Stimulated activated CD8-positive, alpha-beta memory T cell treated with anti-CD3 and anti-CD28 coated beads, Interleukin-15, amount 100 ng/mL, for 48 hours (primary cell): Measurements from ENCODE around the gene DERA.
"Not testable (repeated sequence)": the region's sequence is repeated elsewhere in the genome, so short reads cannot be mapped to it uniquely, and the experiment has no call there.

ENCODE experiments used
- DNase-seq, 2 donors: peaks; one replicate each; pipeline ENCODE4 v3.0.0-alpha.2; 2020; ENCODE audit warnings: low read depth in 2 of 2

The DERA gene

DNA sequence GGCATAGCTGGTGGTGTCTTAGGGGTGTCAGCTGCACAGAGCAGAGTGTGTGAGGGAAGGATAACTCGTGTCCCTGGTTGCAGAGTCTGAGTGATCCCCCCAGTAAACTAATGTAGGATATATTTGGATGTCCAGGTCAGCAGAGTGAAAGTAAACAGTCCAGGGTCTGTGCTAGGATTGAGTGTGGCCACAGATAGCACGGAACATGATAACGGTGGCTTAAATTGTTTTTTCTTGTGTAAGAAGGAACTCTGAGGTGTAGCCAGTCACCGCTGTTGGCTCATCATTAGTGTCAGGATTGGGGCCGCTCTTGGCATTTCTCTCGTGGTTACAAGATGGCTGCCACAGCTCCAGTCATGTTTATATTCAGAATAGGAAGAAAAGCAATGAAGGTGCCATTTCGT, 97.3 kb downstream of the DERA start:
- DNase-seq: no peak

DNA sequence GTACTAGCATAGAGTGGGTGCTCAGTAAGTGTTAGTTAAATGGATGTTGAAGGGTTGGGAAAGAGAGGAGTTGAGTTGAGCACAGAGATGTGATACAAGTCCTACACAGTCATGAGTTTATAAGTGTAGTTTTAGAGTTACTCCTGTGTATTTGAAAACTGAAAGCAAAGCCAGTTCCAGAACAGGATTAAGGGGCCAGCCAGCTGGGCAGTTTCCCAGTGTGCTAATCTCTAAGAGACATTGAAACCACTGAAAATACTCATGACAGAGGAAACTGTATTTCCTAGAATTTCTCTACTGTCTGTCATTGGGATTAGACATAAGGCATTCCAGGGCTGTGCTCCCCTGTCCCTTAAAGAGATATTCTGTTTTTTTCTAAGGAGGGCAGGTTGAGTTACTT, 101.0 kb downstream of the DERA start:
- no peak for DNase-seq

DNA sequence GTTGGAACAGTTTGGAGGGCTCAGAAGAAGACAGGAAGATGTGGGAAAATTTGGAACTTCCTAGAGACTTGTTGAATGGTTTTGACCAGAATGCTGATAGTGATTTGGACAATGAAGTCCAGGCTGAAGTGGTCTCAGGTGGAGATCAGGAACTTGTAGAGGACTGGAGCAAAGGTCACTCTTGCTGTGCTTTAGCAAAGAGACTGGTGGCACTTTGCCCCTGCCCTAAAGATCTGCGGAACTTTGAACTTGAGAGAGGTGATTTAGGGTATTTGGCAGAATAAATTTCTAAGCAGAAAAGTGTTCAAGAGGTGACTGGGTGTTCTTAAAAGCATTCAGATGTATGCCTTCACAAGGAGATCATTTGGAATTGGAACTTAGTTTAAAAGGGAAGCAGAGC, 102.6 kb downstream of the DERA start:
- not testable (repeated sequence) for DNase-seq

DNA sequence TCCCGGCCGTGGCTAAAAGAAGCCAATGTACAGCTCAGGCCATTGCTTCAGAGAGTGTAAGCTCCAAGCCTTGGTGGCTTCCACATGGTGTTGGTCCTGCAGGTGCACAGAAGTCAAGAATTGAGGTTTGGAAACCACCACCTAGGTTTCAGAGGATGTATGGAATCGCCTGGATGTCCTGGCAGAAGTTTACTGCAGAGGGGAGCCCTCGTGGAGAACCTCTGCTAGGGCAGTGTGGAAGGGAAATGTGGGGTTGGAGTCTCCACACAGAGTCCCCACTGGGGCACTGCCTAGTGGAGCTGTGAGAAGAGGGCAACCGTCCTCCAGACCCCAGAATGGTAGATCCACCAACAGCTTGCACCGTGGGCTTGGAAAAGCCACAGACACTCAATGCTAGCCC, 103.3 kb downstream of the DERA start:
- DNase-seq: not testable (repeated sequence)

DNA sequence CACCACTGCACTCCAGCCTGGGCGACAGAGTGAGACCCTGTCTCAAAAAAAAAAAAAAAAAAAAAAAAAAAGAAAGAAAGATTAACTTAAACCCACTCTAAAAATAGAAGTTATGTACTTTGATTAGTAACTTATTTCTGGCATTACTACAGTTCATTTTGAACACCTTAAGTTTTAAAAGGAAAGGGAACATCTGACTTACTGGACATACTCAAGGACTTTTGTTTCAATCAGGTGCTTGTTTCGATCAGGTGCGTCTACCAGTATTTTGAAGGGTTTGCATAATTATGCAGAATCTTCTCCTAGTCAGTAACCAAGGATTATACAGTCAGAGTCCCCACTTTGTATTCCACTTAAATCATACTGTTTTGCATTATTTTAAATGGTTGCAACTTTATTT, 105.6 kb downstream of the DERA start:
- DNase-seq: no peak

DNA sequence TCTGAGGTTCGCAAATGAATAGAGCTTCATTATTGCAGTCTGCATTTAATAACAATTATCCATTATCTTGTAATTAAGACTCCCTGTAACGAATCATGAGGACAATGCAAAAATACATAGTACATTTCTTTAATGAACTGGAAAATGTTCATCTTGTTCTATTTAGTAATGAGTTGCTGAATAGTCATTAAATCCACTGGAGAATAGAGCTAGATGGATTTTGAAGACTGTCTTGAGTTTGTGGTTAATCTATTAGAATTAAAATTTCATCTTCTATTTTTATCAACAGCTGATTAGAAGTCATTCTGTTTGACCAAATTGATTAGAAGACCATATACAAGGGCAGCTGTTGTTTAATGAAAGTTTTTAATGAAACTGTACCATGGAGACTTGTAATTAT, 107.2 kb downstream of the DERA start:
- DNase-seq: no peak

DNA sequence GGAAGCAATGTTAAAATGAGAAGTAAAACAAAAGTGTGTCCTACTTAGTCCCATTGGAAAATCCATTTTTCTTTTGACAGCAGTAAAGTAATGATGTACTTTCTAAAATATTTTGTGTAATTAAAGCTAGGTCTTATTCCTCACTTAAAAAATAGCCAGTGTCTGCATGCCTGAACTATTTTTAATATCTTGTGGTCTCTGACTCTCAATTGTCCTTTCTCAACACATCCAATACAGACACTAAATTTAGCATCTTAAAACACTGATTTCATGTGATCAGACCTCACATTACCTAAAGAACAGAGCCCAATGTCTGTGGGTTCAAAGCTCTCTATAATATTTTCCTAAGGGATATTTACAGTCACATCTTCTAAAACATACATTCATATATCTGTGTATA, 108.0 kb downstream of the DERA start:
- DNase-seq: no peak

DNA sequence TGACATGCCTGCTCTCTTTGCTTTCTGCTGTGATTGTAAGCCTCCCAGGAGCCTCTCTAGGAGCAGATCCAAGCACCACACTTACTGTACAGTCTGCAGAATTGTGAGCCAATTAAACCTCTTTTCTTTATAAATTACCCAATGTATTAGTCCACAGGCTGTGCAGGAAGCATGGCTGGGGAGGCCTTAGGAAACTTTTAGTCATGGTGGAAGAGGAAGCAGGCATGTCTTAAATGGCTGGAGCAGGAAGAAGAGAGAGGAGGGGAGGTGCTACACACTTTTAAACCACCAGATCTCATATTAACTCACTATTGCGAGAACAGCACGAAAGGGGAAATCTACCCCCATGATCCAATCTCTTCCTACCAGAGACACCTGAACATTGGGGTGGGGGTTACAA, 108.9 kb downstream of the DERA start:
- no peak for DNase-seq

DNA sequence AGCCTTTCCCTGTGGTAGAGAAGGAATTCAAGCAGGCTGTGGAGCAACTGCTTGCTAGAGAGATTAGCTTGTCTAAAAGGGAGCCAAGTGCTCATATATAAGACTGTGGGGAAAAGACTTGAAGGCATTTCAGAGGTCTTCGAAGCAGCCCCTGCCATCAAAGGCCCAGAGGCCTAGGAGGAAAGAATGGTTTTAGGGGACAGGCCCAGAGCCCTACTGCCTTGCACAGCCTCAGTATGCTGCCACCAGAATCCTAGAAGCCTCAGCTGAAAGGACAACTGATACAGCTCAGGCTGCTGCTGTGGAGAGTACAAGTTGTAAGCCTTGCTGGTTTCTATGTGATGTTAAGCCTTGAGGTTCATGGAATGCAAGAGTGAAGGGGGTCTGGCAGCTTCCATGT, 109.9 kb downstream of the DERA start:
- no peak for DNase-seq

DNA sequence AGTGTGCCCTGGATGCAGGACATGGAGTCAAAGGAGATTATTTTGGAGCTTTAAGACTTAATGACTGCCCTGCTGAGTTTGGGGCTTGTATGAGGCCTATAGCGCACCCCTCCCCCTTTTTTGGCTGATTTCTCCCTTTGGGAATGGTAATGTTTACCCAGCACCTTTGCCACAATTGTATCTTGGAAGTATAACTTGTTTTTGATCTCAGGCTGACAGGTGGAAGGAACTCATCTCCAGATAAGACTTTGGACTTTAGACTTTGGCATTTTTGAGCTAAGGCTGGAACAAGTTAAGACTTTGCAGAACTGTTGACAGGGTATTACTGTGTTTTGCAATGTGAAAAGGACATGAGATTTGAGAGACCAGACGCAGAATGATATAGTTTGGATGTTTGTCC, 110.5 kb downstream of the DERA start:
- no peak for DNase-seq

DNA sequence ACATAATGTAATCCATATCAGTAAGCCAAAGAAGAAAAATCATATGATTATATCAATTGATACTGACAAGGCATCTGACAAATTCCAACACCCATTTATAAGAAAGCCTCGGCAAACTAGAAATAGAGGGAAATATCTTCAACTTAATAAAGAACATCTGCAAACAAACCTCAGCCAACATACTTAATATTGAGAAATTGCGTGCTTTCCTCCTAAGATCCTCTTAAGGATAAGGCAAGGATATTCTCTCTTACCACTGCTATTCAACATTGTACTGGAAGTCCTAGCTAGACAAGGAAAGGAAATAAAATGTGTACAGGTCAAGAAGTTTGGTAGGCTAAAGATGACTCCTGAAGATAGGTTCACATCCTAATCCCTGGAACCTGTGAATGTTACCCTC, 115.9 kb downstream of the DERA start:
- no peak for DNase-seq

DNA sequence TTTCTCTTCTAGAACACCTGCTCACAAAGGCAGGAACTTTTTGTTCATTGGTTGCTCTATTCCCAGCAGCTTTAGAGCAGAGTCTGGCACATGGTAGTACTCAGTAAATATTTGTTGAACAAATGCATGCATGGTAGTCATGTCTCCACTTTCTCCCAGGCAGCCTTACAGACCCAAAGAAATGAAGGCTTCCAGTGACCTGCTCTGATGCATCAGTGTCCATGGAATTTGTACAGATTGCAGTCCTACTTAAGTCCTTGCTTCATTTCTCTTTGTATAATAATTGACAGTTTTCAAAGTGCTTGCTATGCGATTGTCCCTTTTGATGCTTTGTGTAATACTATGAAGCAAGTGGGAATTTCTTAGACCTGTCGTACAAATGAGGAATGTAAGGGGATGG, 119.6 kb downstream of the DERA start:
- DNase-seq: no peak

DNA sequence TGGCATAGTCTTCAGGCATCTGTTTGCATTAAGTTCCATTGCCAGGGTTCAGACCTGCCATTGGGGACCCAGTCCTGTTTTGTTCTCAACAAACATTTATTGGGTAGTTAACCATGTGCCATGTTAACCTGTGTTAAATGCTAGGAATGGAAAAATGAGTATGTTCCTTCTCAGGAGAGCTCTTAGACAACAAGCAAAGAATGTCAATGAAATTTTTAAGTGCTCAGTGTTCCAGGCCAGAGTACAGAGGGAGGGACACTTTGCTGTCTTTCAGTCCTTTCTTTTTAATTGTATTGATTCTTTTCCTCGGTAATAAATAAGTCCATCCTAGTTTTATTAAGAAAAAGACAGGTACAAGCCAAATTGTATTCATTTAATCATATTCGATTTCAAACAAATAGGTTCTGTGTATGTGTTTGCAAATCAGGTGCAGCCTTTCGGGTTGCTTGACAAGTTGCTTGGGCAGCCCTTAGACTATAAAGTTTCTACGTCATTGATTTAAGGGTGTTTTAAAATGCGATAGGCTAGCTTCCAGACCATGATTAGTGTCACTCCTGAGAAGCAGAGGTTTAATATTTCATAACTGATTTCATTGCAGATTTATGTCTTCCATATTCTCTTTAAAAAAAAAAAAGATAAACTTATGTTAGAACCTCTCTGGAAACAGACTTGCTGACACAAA, 123.1 kb downstream of the DERA start:
- no peak for DNase-seq

DNA sequence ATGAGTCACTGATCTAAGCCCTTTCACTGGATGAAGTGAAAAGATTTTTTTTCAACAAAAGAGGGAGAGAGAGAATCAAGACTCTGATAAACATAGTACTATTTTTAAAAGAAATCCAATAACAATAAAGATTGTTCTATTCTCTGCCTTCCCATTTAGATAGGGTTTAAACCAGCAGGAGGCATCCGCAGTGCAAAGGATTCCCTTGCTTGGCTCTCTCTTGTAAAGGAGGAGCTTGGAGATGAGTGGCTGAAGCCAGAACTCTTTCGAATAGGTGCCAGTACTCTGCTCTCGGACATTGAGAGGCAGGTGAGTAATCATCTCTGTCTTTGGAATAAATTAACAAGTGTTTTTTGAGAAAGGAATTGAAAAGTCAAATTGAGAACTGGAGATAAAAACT, 124.9 kb downstream of the DERA start:
- no peak for DNase-seq

DNA sequence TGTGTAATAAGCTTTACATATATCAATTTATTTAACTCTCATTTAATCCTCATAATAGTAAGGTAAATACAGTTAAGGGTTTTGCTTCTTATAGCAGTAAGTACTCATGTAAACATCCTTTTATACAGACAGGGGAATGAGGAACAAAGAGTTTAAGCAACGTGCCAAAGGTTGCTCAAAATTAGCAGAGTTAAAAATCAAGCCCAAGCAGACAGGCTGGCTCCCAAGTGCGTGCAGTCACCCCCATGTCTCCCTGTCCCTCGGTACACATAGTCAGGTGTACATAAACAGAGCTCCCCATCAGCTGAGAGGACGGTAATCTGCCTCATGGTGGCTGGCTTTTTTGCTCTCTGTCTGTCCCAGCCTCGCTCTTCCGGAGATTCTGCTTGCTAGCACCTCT, 126.4 kb downstream of the DERA start:
- DNase-seq: no peak

DNA sequence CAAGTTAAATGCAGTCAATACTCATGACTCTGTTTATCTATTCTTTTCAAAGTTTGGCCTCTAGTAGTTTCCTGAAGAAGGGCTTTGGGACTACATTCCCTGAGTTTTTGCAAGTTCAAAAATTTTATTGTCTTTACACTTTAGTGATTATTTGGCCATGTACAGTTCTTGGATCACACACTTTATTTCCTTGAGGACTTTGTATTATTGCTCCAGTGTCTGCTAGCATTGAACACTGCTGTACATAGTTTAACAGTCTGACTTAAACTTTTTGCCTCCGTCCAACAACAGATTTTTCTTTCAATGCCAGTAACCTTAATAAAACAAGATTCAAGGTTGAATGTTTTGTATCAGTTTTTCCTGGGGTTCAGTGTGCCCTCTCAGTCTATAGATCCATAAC, 132.3 kb downstream of the DERA start:
- DNase-seq: no peak

DNA sequence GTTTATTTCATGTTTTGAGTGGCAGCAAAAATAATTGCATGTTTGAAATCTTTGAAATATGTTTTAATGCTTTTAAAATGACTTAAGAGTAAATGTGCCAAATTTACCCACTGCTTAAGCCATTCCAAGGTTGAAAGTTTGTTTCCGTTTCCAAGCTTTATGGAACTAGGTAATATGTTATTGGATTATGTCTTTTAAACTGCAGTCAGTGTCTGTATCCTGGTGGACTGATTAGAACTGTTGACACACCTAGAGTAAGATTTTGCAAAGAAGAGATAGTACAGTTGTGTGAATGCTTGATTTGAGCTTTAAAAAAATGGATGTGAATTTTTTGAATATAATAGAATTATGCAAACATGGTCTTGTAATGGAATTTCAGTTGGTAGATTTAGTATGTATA, 135.1 kb downstream of the DERA start:
- no peak for DNase-seq

DNA sequence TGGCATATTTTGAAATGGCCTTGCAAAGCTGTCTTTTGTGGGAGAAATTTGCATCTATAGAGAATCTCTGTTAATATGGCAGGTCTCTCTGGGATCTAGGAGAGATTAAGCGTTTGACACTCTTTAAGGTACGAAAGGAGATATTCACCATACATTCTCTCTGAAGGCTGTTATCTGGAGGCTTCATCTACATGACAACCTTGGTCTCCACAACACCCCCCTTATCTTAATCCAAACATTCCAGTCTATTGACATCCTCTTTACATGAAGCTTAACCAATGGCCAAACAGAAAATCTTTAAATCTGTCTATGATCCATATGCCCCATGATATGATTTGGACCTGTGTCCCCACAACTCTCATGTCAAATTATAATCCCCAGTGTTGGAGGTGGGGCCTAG, 137.4 kb downstream of the DERA start:
- no peak for DNase-seq

DNA sequence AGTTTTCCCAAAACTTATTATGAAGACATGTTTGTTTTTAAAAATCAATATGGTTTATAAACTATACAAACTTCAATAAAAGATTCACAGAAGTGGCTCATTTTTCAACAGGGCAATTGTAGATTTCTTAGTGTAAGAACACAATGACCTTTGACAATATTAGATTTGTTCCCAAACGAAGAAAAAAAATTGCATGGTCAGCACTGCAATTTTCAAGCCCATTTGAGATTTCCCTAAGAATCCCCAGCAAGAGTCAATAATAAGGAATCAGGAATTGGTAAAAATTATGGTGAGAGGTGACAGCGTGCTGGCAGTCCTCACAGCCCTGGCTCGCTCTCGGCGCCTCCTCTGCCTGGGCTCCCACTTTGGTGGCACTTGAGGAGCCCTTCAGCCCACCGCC, 145.8 kb downstream of the DERA start:
- no peak for DNase-seq

DNA sequence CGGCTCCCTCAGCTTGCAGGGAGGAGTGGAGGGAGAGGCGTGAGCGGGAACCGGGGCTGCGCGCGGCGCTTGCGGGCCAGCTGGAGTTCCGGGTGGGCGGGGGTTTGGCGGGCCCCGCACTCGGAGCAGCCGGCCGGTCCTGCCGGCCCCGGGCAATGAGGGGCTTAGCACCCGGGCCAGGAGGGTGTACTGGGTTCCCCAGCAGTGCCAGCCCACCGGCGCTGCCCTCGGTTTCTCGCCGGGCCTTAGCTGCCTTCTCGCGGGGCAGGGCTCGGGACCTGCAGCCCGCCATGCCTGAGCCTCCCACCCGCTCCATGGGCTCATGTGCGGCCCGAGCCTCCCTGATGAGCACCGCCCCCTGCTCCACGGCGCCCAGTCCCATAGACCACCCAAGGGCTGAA, 146.2 kb downstream of the DERA start:
- DNase-seq: not testable (repeated sequence)

DNA sequence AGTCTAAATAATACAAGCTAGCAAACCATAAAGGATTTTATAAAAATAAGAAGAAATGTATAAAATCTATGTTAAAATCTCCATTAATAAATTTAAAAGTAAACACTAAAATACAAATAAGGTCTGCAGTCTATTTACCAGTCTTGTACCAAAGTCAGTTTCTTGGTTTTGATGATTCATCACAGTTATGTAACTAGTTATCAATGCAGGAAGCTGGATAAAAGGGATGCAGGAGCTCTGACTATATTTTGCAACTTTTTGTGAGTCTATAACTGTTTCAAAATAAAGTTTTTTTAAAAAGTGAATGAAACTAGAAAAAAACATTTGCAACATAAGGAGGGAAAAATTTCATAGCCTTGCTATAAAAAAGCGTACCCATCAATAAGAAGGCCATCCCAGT, 151.5 kb downstream of the DERA start:
- DNase-seq: no peak

DNA sequence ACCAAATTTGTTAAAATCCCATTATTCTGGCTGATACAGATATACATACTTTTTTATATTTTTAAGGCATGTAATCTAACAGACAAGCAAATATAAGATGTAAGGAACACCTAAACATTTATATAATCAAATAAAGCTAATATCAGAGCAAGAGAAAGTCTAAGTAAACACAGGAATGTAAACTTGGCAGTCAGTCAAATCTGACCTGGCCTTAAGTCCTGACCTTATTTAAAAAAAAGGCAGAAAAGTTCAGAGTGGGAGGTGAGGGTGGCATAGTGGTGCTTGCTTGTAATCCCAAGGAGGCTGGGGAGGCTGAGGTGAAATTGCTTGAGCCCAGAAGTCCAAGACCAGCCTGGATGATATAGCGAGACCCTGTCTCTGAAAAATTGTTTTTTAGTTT, 152.6 kb downstream of the DERA start:
- no peak for DNase-seq

DNA sequence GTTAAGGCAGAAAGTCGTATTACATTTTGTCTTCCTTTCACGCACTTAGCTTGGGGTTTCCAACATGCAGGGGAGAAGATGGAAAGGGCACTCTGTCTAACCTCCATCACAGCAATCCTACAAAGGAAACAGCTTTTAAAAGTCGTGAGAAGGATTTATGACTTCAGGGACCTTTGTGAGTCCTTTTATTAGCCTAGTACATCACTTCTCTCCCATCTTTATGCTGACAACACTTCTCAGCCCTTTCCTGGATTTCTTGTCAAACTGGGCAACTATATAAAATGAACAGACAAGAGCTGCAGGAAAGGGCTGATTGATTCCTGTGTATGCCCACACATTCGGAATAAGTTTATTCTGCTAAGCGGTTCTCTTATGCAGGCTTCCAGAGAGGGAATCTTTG, 159.0 kb downstream of the DERA start:
- DNase-seq: no peak

DNA sequence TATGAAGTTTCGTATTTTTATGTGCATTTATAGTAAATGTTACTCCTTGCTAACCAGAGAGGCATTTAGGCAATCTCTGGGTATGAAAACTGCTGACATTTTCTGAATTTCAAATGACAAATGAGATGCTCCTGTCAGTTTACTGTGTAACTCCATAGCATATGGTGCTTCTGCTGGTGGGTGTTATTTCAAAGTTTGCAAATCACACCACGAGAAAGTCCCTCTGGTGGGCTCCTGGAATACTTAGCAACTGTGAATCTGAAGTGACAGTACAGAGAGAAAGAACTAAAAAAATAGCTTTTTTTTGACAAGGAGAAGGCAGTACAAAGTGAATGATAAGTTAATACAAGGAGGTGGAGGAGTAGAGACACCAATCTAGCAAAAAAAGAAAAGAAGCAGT, 161.5 kb downstream of the DERA start:
- no peak for DNase-seq

DNA sequence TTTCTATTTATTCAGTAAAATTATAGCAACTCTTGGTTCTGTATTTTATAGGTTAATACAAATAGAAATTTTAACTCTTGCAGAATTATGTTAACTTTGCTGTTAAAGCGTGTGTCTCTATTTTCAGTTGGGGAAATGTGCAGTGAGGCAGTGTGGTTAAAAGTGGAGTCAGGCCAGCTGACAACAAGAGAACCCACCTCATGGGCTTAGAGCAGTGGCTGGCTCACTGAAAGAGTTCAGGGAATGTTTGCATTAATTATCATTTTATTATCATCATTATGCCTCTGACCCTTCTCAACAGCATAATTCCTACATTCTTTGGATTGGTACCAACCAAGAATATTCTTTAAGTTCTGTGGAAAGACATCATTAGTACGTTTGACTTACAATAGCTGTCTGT, 163.8 kb downstream of the DERA start:
- no peak for DNase-seq
